GM18909 (cell line): Measurements from ENCODE around the gene CPEB3.

ENCODE experiments used
- ATAC-seq: cut with Tn5 transposase; IDR thresholded peaks from one replicate; pipeline ENCODE4 v1.9.1; 2021; ENCODE audit warnings: mild to moderate bottlenecking; ENCODE audit not compliant: unreplicated experiment, poor library complexity

The CPEB3 gene

GRCh38 chr10:92268748-92269147 is 22.1 kb downstream of the CPEB3 start:
- no peak for ATAC-seq

GRCh38 chr10:92267343-92267742 is 23.5 kb downstream of the CPEB3 start:
- no peak for ATAC-seq

GRCh38 chr10:92265687-92266258 is 25.1 kb downstream of the CPEB3 start:
- no peak for ATAC-seq

GRCh38 chr10:92264249-92264648 is 26.6 kb downstream of the CPEB3 start:
- ATAC-seq, result no peak

- ATAC-seq, result no peak
Observed at GRCh38 chr10:92263396-92263795, 27.5 kb downstream of the CPEB3 start.

- no peak for ATAC-seq
Observed at GRCh38 chr10:92248566-92248965, 42.3 kb downstream of the CPEB3 start.

- no peak for ATAC-seq
Observed at GRCh38 chr10:92244796-92245195, 46.1 kb downstream of the CPEB3 start.

- no peak for ATAC-seq
Observed at GRCh38 chr10:92242910-92243671, 47.8 kb downstream of the CPEB3 start.

- no peak for ATAC-seq
Observed at GRCh38 chr10:92242380-92242779, 48.5 kb downstream of the CPEB3 start.

- ATAC-seq, result no peak
Observed at GRCh38 chr10:92241501-92241900, 49.4 kb downstream of the CPEB3 start.

- no peak for ATAC-seq
Observed at GRCh38 chr10:92241158-92241500, 49.7 kb downstream of the CPEB3 start.

GRCh38 chr10:92240289-92241157 is 50.4 kb downstream of the CPEB3 start:
- peak; percentile 54 for ATAC-seq

GRCh38 chr10:92239600-92240288 is 51.1 kb downstream of the CPEB3 start:
- ATAC-seq, result peak; percentile 44

- ATAC-seq, result no peak
Observed at GRCh38 chr10:92239151-92239599, 51.7 kb downstream of the CPEB3 start.

GRCh38 chr10:92238586-92239098 is 52.2 kb downstream of the CPEB3 start:
- ATAC-seq, result no peak

GRCh38 chr10:92238054-92238585 is 52.8 kb downstream of the CPEB3 start:
- ATAC-seq, result no peak

- ATAC-seq, result no peak
Observed at GRCh38 chr10:92231196-92231595, 59.7 kb downstream of the CPEB3 start.

GRCh38 chr10:92222603-92223262 is 68.1 kb downstream of the CPEB3 start:
- ATAC-seq, result no peak

- ATAC-seq, result no peak
Observed at GRCh38 chr10:92219559-92219958, 71.3 kb downstream of the CPEB3 start.

- ATAC-seq, result no peak
Observed at GRCh38 chr10:92218569-92218968, 72.3 kb downstream of the CPEB3 start.
